K562 (cell line): ENCODE results near the gene MRPL48. TPM values are rescaled to one million over a fixed set of nuclear protein-coding genes. Genes with fewer than 3 reads are reported as not detected.

Experiments used
- CCNT2 ChIP-seq: IDR thresholded peaks from 2 replicates; pipeline ENCODE4 v1.6.1; 2011; ENCODE audit warnings: borderline replicate concordance, low read depth, mild to moderate bottlenecking, moderate library complexity, mixed read lengths, low read length; ENCODE audit not compliant: insufficient read length; ENCODE audit errors: extremely low read depth
- ETV1 ChIP-seq: fragments of 450-650 bp; conservative IDR thresholded peaks from 2 replicates; pipeline ENCODE4 v1.6.1; 2016; ENCODE audit warnings: missing genetic modification characterization, control low read depth, low read depth, missing compliant biosample characterization
- GTF2F1 ChIP-seq: IDR thresholded peaks from 2 replicates; pipeline ENCODE4 v1.6.1; 2011; ENCODE audit warnings: low read depth, low read length, improper control_type of control experiment
- MBD2 ChIP-seq: sonication (generic); IDR thresholded peaks from 2 replicates; pipeline ENCODE4 v1.6.1; 2016; ENCODE audit warnings: low read depth, borderline replicate concordance
- NFE2L1 ChIP-seq: fragments of 450-650 bp; IDR thresholded peaks from 2 replicates; pipeline ENCODE4 v1.6.1; 2016; ENCODE audit warnings: missing genetic modification characterization, low read depth, mild to moderate bottlenecking, missing compliant biosample characterization, moderate library complexity, borderline replicate concordance
- PYGO2 ChIP-seq: fragments of 450-650 bp; IDR thresholded peaks from 2 replicates; pipeline ENCODE4 v1.6.1; 2016; ENCODE audit warnings: mild to moderate bottlenecking, missing genetic modification characterization, moderate library complexity, missing compliant biosample characterization
- RBM15 ChIP-seq: fragments of 200-400 bp; formaldehyde crosslinking; IDR thresholded peaks from 2 replicates; pipeline ENCODE4 v1.6.1; 2018; ENCODE audit warnings: mild to moderate bottlenecking, low read length, moderate library complexity; ENCODE audit not compliant: insufficient read depth
- RBM34 ChIP-seq: fragments of 200-400 bp; formaldehyde crosslinking; IDR thresholded peaks from 2 replicates; pipeline ENCODE4 v1.6.1; 2018; ENCODE audit warnings: low read length, borderline replicate concordance; ENCODE audit not compliant: insufficient read depth
- SAP30 ChIP-seq: fragments of 200-600 bp; sonication (generic); IDR thresholded peaks from 2 replicates; pipeline ENCODE4 v1.6.1; 2012; ENCODE audit warnings: borderline replicate concordance, low read depth, mild to moderate bottlenecking, moderate library complexity, low read length, control low read depth, inconsistent platforms; ENCODE audit not compliant: insufficient read depth, poor library complexity, severe bottlenecking
- SPI1 ChIP-seq: IDR thresholded peaks from 2 replicates; pipeline ENCODE4 v1.6.1; 2011; ENCODE audit warnings: low read depth, low read length, control low read depth, borderline replicate concordance
- STAT5A ChIP-seq: IDR thresholded peaks from 2 replicates; pipeline ENCODE4 v1.6.1; 2012; ENCODE audit warnings: low read length, inconsistent platforms, borderline replicate concordance
- TEAD1 ChIP-seq, 2 experiments: fragments of 450-650 bp in 1 of 2; sonication (generic) in 1 of 2; formaldehyde crosslinking; IDR thresholded peaks; 2 replicates each; pipeline versions ENCODE4 v1.4.0 to v1.8.0; 2020 to 2022; ENCODE audit warnings: mild to moderate bottlenecking in 2 of 2, missing genetic modification reagents in 1 of 2
- ZBTB1 ChIP-seq: sonication (generic); formaldehyde crosslinking; IDR thresholded peaks from 2 replicates; pipeline ENCODE4 v1.8.1; 2023; ENCODE audit warnings: missing genetic modification reagents, low read depth, mild to moderate bottlenecking, borderline replicate concordance
- ZNF175 ChIP-seq: fragments of 200-800 bp; sonication (Bioruptor generic); IDR thresholded peaks from 2 replicates; pipeline ENCODE4 v1.6.1; 2016; ENCODE audit warnings: low read depth, mild to moderate bottlenecking, missing genetic modification characterization, missing compliant biosample characterization
- ZNF232 ChIP-seq: sonication (generic); formaldehyde crosslinking; IDR thresholded peaks from 2 replicates; pipeline ENCODE4 v1.8.0; 2022; ENCODE audit warnings: mild to moderate bottlenecking, missing genetic modification reagents
- ZNF239 ChIP-seq: fragments of 250-450 bp; sonication (Bioruptor Pico); IDR thresholded peaks from 2 replicates; pipeline ENCODE4 v1.4.0; 2020; ENCODE audit warnings: mild to moderate bottlenecking
- ZNF79 ChIP-seq: fragments of 250-450 bp; sonication (Bioruptor Pico); IDR thresholded peaks from 2 replicates; pipeline ENCODE4 v1.4.0; 2020; ENCODE audit warnings: low read depth, mild to moderate bottlenecking, moderate library complexity
- polyA plus RNA-seq, 8 experiments: library from polyadenylated mRNA; depleted of rRNA in 4 of 8; stranded (reverse) in 5 of 8; unstranded in 3 of 8; fragments of >200 nt; fragmentation: Nextera tagmentation in 2 of 8; fragmentation: Illumina TruSeq in 1 of 8; extraction: Ambion mirVana in 2 of 8; extraction: Trizol in 1 of 8; gene quantifications; 2 replicates each; pipeline versions ENCODE4 v1.2.1 to v1.2.3, GENCODE V29; 2011 to 2014; ENCODE audit warnings: inconsistent platforms in 1 of 8, missing spikeins in 1 of 8
- total RNA-seq, 7 experiments: library from RNA; depleted of rRNA in 6 of 7; stranded (reverse); fragments of >200 nt in 6 of 7; fragmentation: Illumina TruSeq in 2 of 7; extraction: Trizol in 2 of 7; gene quantifications; 2 replicates each; pipeline versions ENCODE4 v1.2.1 to v1.2.3, GENCODE V29; 2011 to 2021; ENCODE audit warnings: low replicate concordance in 1 of 7
- TF ChIP-seq, protein P1 (sequence below): fragments of 450-650 bp; IDR thresholded peaks from 2 replicates; pipeline ENCODE4 v1.7.0; 2016; ENCODE audit warnings: borderline replicate concordance
- TF ChIP-seq, protein P2 (sequence below): fragments of 450-650 bp; IDR thresholded peaks from 2 replicates; pipeline ENCODE4 v1.6.1; 2016; ENCODE audit warnings: borderline replicate concordance
- TF ChIP-seq, protein P3 (sequence below): IDR thresholded peaks from 2 replicates; pipeline ENCODE4 v1.6.1; 2011; ENCODE audit warnings: borderline replicate concordance, low read depth, mild to moderate bottlenecking, moderate library complexity, low read length; ENCODE audit not compliant: insufficient read depth, poor library complexity, severe bottlenecking

Gene MRPL48
- total and polyA plus RNA-seq, 9 of the 15 experiments (the other 6 are each of a cell fraction or from before 2014, with no cell fraction given): 66.0 to 237 (median 104) TPM

DNA sequence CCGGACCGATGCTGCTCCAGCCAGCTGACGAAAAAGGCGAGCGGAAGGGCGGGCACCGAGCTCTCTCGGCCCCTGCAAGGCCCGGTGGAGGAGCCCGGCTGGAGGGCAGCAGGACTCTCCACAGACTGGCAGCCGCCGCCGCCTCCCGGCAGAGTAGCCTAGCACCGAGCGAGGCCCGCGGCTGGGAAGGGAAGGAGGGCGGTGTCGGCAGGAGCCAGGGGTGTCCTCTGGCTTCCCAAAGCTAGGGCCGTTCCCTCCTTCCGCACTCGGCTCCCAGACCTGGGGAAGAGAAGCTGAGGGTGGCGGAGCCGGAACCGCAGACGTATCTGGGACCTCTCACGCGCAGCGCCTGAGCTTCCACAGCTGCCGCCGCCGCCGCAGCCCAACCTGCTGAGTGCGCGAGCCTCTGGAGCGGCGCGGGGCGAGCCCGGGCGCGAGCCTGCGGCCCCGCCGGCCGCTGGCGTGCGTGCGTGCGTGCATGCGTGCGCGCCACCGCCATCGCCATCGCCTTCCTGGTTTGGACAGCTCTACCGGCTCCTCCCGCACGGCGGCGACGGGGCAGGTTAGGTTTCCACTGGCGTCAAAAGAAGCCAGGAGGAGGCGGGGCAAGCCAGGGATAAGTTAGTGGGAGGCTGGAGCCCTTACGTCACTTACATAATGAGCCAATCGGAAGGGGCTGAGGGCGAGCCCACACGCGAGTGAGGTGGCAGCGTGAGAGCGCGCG lies 26.8 kb upstream of the MRPL48 start, which contains the start of gene RAB6A (continued):
- no peak for TF ChIP-seq STAT5A
- 0 out of 2 replicates have a peak, but pooled peaks have one; percentile 9 for TF ChIP-seq ZNF232 (CRISPR knock-in tag)
- TF ChIP-seq CCNT2: peak; percentile 89
- TF ChIP-seq ZNF175 (CRISPR knock-in tag): peak; percentile 76
- TF ChIP-seq SPI1: no peak
- TF ChIP-seq, protein P1, sequence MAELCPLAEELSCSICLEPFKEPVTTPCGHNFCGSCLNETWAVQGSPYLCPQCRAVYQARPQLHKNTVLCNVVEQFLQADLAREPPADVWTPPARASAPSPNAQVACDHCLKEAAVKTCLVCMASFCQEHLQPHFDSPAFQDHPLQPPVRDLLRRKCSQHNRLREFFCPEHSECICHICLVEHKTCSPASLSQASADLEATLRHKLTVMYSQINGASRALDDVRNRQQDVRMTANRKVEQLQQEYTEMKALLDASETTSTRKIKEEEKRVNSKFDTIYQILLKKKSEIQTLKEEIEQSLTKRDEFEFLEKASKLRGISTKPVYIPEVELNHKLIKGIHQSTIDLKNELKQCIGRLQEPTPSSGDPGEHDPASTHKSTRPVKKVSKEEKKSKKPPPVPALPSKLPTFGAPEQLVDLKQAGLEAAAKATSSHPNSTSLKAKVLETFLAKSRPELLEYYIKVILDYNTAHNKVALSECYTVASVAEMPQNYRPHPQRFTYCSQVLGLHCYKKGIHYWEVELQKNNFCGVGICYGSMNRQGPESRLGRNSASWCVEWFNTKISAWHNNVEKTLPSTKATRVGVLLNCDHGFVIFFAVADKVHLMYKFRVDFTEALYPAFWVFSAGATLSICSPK: no peak
- 0 out of 4 replicates have a peak, but pooled peaks of 1 of the 2 experiments have one; percentile 14 for TF ChIP-seq TEAD1 (CRISPR knock-in tag; IDR thresholded peaks at IDR 0.05)
- 0 out of 2 replicates have a peak, but pooled peaks have one; percentile 48 for TF ChIP-seq GTF2F1
- TF ChIP-seq RBM34: no peak
- TF ChIP-seq, protein P2, sequence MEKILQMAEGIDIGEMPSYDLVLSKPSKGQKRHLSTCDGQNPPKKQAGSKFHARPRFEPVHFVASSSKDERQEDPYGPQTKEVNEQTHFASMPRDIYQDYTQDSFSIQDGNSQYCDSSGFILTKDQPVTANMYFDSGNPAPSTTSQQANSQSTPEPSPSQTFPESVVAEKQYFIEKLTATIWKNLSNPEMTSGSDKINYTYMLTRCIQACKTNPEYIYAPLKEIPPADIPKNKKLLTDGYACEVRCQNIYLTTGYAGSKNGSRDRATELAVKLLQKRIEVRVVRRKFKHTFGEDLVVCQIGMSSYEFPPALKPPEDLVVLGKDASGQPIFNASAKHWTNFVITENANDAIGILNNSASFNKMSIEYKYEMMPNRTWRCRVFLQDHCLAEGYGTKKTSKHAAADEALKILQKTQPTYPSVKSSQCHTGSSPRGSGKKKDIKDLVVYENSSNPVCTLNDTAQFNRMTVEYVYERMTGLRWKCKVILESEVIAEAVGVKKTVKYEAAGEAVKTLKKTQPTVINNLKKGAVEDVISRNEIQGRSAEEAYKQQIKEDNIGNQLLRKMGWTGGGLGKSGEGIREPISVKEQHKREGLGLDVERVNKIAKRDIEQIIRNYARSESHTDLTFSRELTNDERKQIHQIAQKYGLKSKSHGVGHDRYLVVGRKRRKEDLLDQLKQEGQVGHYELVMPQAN: peak; percentile 22; the same call in 1 of the 2 replicates
- no peak for TF ChIP-seq PYGO2 (tag)
- TF ChIP-seq MBD2: peak; percentile 80
- peak; percentile 75 for TF ChIP-seq SAP30
- TF ChIP-seq ETV1: no peak
- no peak for TF ChIP-seq NFE2L1 (tag)
- no peak for TF ChIP-seq ZNF239 (CRISPR knock-in tag)
- no peak for TF ChIP-seq RBM15
- TF ChIP-seq ZNF79 (CRISPR knock-in tag): no peak
- peak; percentile 94 for TF ChIP-seq ZBTB1 (CRISPR knock-in tag)
- TF ChIP-seq, protein P3, sequence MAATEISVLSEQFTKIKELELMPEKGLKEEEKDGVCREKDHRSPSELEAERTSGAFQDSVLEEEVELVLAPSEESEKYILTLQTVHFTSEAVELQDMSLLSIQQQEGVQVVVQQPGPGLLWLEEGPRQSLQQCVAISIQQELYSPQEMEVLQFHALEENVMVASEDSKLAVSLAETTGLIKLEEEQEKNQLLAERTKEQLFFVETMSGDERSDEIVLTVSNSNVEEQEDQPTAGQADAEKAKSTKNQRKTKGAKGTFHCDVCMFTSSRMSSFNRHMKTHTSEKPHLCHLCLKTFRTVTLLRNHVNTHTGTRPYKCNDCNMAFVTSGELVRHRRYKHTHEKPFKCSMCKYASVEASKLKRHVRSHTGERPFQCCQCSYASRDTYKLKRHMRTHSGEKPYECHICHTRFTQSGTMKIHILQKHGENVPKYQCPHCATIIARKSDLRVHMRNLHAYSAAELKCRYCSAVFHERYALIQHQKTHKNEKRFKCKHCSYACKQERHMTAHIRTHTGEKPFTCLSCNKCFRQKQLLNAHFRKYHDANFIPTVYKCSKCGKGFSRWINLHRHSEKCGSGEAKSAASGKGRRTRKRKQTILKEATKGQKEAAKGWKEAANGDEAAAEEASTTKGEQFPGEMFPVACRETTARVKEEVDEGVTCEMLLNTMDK: peak; percentile 88
